Stimulated activated CD8-positive, alpha-beta memory T cell treated with anti-CD3 and anti-CD28 coated beads, Interleukin-12 subunit alpha, Interleukin-12 subunit beta, amount 100 ng/mL, for 4 hours (primary cell): ENCODE data around the gene PAIP2.
A peak's percentile ranks its signal among the peaks of the same experiment; 100 is the strongest.
"Not testable (repeated sequence)": the region's sequence is repeated elsewhere in the genome, so short reads cannot be mapped to it uniquely, and the experiment has no call there.

Experiments used
- DNase-seq: peaks from one replicate; pipeline ENCODE4 v3.0.0-alpha.2; 2020; ENCODE audit warnings: low read depth

PAIP2 gene

GRCh38 chr5:139315056-139315615 is 26.5 kb upstream of the PAIP2 start:
- DNase-seq, result no peak

- DNase-seq, result no peak
These were observed 5.8 kb upstream of the PAIP2 start for GRCh38 chr5:139335811-139336210.

- DNase-seq, result no peak
These were observed 1.6 kb upstream of the PAIP2 start for GRCh38 chr5:139340051-139340450.

- no peak for DNase-seq
These were observed 416 bp upstream of the PAIP2 start for GRCh38 chr5:139341187-139341688.

- DNase-seq, result peak; percentile 68
These were observed 719 bp downstream of the PAIP2 start for GRCh38 chr5:139342423-139342723.

- no peak for DNase-seq
These were observed 1.8 kb downstream of the PAIP2 start for GRCh38 chr5:139343476-139343875.

GRCh38 chr5:139344177-139344576 is 2.5 kb downstream of the PAIP2 start:
- DNase-seq, result no peak

GRCh38 chr5:139345442-139345841 is 3.8 kb downstream of the PAIP2 start:
- not testable (repeated sequence) for DNase-seq

- not testable (repeated sequence) for DNase-seq
These were observed 6.2 kb downstream of the PAIP2 start for GRCh38 chr5:139347863-139348262.

GRCh38 chr5:139354186-139354585 is 12.5 kb downstream of the PAIP2 start:
- DNase-seq, result no peak

GRCh38 chr5:139355900-139356299 is 14.2 kb downstream of the PAIP2 start:
- DNase-seq, result not testable (repeated sequence)

GRCh38 chr5:139358064-139358463 is 16.4 kb downstream of the PAIP2 start:
- no peak for DNase-seq

- DNase-seq, result no peak
These were observed 18.7 kb downstream of the PAIP2 start for GRCh38 chr5:139360384-139360783.

GRCh38 chr5:139361835-139362429 is 20.3 kb downstream of the PAIP2 start:
- DNase-seq, result no peak

- DNase-seq, result no peak
These were observed 22.3 kb downstream of the PAIP2 start for GRCh38 chr5:139363937-139364336.

- no peak for DNase-seq
These were observed 22.8 kb downstream of the PAIP2 start for GRCh38 chr5:139364466-139364865.

- no peak for DNase-seq
These were observed 27.0 kb downstream of the PAIP2 start for GRCh38 chr5:139368613-139369012.

- DNase-seq, result no peak
These were observed 27.5 kb downstream of the PAIP2 start for GRCh38 chr5:139369181-139369580.

- no peak for DNase-seq
These were observed 30.1 kb downstream of the PAIP2 start for GRCh38 chr5:139371482-139372435.

- DNase-seq, result no peak
These were observed 33.3 kb downstream of the PAIP2 start for GRCh38 chr5:139374909-139375308.

- no peak for DNase-seq
These were observed 34.7 kb downstream of the PAIP2 start for GRCh38 chr5:139376364-139376763.

- no peak for DNase-seq
These were observed 35.6 kb downstream of the PAIP2 start for GRCh38 chr5:139377226-139377625.
